GM18505 (cell line): ENCODE data around the gene FGF1.

Source experiments
- ATAC-seq: cut with Tn5 transposase; IDR thresholded peaks from one replicate; pipeline ENCODE4 v1.9.1; 2021; ENCODE audit not compliant: unreplicated experiment
- POLR2A ChIP-seq: IDR thresholded peaks from 4 replicates; pipeline ENCODE4 v1.6.1; 2011; ENCODE audit warnings: borderline replicate concordance; ENCODE audit not compliant: insufficient read depth, insufficient read length; ENCODE audit errors: extremely low read depth

Gene FGF1

GRCh38 chr5:142568283-142568995 is 117.5 kb downstream of the FGF1 start:
- no peak for TF ChIP-seq POLR2A
- ATAC-seq: no peak

DNA sequence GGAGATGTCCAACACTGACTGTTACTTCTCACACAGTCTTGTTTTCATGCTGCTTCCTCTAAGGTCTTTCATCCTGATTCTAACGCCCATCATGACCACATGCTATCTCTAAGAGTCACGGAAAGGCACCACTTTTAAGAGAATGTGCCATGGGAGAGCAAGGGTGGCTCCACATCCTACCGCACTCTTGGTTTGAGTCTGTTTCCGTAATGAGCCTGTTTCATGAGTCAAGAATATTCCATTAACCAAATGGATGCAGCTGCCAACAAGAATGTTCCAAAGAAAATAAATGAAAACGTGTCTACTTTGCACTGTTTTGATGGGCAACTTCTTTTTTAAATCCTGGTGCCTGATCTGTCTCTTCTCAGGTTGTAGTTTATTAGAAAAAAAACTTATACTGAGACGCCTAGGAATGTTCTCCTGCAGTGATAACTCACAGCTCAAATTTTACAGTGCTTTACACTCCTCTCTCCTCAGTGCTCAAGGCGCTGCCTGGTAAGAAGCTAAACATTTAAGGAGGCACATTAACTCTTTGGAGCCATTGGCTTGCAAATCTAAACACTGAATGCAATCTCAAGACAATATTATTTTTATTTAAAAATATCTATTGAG is 124.3 kb downstream of the FGF1 start:
- no peak for ATAC-seq
- no peak for TF ChIP-seq POLR2A

DNA sequence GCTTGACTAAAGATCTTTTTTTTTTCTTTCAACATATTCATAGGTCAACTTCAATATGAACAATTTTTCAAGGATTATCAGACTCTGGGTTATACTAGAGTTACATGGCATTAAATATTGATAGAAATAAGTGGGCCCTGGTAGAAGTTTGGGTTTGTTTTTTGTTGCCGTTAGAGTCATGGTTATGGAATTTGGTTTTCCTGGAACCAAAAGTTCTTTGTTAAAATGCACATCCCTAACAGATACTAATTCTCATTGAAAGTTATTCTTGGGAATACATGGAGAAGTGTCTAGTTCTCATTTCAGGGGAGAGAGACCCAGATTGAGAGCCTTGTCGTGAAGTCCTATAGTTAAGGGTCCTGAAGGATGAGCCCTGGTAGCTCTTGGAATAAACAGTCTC is 124.9 kb downstream of the FGF1 start:
- no peak for ATAC-seq
- no peak for TF ChIP-seq POLR2A

GRCh38 chr5:142552107-142552506 is 133.8 kb downstream of the FGF1 start:
- no peak for ATAC-seq
- TF ChIP-seq POLR2A: no peak

DNA sequence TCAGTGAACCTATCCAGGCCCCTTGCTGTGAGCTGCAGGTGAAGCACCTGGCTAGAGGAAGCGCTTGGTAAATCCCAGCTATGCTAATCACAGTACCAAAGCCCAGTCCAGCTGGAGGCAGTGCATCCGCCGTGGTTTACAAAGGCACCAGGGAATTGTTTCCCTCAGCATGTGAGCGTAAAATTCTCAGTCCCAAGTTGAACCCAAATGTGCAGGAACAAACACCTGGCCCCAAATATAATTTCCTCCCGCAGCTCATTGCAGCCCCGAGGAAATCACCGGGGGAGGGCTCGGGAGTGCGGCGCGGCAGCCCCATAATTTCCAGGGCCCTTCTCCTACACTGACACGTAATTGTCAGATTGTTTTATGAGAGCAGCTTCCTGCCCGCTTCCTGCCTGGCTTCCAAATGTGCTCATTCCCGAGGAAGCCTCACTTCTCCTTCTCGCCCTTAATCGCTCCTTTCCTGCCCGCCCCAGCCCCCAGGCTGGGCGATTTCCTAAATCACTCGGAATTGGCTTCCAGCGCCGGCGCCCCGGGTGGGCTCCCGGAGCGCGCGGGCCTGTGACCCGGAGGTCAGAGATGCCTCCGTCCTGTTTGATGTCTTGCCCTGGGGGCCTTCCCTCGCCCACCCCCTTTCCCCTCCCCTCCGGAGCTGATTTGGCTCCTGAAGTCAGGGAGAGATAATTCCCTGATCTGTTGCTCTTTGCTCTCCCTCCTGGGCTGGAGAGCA is 134.4 kb downstream of the FGF1 start:
- TF ChIP-seq POLR2A: no peak
- ATAC-seq: no peak

- ATAC-seq: no peak
- TF ChIP-seq POLR2A: no peak
Observed at GRCh38 chr5:142550471-142550870, 135.4 kb downstream of the FGF1 start.

DNA sequence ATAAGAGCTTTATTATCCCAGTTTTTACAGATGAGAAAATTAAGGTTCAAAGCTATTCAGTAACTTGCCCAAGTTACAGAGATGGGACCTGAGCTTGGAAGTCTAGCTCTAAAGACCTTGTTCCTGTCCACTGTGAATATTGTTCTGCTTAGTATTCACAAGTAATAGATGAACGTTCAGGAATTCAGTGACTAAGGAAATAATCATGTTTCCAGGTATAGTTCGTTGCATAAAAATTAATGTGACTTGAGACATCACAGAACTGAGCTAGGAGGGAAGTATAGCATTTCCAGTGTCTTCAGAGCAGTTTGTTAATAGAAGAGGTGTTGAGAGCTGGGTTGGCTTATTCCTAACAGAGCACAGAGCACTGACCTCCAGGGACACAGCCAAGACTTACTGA is 136.1 kb downstream of the FGF1 start:
- no peak for ATAC-seq
- no peak for TF ChIP-seq POLR2A

DNA sequence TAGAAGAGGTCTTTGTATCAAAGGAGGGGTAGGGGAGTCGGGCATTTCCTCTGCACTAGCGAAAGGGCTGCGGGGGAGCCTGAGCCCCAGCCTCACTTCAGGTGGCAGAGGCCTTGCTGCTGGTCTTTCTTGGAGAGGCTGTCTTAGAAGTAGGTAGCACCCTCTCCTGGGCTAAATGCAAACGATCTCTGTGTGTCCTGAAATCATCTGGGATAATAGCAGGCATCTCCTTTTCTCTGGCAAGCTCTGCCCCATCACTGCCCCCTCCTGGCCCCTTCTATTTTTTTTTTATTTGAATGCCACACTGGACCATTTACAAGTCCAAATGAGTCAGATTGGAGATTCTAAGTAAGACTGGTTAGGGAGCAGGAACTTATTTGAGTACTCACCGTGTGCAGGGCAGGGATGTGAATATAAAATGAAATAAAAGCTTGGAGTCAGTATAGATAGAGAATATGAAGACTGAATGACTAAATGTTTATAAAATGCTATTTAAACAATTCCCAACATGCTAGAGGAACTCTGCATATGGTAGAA is 137.1 kb downstream of the FGF1 start:
- TF ChIP-seq POLR2A: no peak
- no peak for ATAC-seq

DNA sequence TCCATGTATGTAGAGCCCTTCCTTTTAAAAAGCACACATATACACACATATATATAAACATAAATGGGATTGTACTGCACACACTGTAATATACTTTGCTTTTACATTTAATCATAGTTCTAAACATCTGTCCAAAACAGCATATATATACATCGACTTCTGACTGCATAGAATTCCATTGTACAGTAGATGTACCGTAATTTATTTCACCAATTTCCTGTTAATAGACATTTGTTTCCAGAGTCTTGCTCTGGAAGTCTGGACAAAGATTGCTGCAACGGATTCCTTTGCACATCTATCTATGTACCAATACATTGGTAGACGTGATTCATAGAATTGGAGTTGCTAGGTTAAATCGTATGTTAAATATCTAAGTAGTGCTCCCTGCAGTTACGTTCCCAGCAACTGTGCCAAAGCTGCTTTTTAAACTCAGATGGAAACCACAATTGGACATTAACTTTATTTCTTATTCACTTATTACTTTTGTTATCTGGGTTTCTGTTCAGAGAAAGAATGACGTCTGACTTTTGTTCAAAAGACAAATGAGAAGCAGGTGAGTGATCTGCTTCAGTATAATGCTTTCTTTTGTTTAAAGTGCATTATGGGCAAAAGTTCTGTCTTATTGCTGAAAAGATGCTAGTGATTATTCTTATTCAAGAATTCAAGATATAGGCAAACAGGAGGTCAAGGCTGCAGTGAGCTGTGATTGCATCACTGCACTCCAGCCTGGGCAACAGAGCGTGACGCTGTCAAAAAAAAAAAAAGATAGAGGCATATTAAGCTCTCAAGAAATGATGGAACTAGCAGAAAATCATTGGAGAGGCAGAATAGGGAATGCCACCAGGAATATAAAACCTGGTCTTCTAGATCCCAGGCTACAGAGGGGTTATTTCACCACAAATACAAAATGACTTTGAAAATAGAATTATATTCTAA is 138.2 kb downstream of the FGF1 start:
- no peak for TF ChIP-seq POLR2A
- no peak for ATAC-seq

GRCh38 chr5:142545650-142546322 is 140.1 kb downstream of the FGF1 start:
- no peak for ATAC-seq
- no peak for TF ChIP-seq POLR2A

DNA sequence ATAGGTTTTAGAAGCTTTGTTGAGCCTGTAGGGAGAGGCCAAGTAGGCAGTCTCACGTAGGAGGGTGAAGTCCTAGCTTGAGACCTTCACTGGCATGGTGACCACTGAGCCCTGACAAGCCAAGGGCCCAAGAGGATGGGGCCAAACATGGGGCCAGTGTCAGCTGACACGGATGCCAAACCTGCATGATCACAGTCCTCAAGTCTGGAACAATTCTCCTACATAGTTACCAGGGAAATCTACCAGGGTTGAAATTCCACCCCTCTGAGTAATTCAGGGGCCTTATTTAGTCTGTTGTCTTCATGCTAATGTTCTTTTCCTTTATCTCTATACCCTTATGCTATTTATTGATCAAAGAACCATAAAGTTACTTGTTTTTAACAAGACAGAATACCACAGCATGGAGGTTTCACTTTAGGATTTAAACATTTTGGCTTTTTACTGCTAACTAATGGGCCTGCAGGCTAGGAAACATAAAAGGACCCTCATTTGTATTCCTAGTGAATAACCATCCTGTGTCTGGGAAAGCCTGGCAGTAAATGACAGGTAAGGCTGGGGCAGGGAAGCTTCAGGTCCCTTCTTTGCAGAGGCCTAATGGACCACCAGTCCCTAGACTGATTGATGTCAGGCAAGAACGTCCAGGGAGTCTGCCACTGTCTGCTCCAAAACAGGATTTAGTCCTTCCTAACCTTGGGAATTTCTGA is 140.8 kb downstream of the FGF1 start:
- no peak for ATAC-seq
- TF ChIP-seq POLR2A: no peak
